K562 (cell line): ENCODE measurements around the gene SOCS7. TPM values are rescaled to one million over a fixed set of nuclear protein-coding genes. Genes with fewer than 3 reads are reported as not detected.

Source experiments
- ATAC-seq: fragments of 200-7000 bp; cut with Tn5 transposase; 3 replicates; pipeline ENCODE4 v1.9.1; 2020; ENCODE audit warnings: moderate library complexity
- BruUV-seq: library from RNA; stranded (reverse); fragments of 400-500 nt; replicated peaks from 2 replicates; lab custom pipeline; 2021; lab: Mats Ljungman, UMichigan
- CTCF ChIA-PET: fragments of 300-600 bp; formaldehyde crosslinking; extraction: SDS; loops from one replicate; lab custom pipeline; 2021; ENCODE audit warnings: low intra/inter-chr PET ratio; lab: Yijun Ruan, JAX
- POLR2A ChIA-PET: fragments of 300-600, 350-650 bp; sonication (Branson Sonifier 250); formaldehyde crosslinking; extraction: SDS; loops from one replicate; lab custom pipeline; 2021; ENCODE audit warnings: antibody characterized with exemption, inconsistent platforms; lab: Yijun Ruan, JAX
- DNase-seq, 4 experiments: peaks; one replicate each; pipeline versions ENCODE4 v3.0.0 to v3.0.0-alpha.2; 2011 to 2018; ENCODE audit warnings: low spot score in 3 of 4, mixed read lengths in 3 of 4; ENCODE audit errors: extremely low read depth in 1 of 4
- FAIRE-seq: peaks from 2 replicates; lab custom pipeline; 2011; peaks lifted over from hg19 to GRCh38; lab: Jason Lieb, UNC
- H2AFZ ChIP-seq: 2 replicates; pipeline ENCODE4 v1.6.0; 2011; ENCODE audit warnings: low read depth, low read length, control low read depth, inconsistent platforms
- H3K27ac ChIP-seq: fragments of 200-600 bp; 3 replicates; pipeline ENCODE4 v1.8.0; 2011; ENCODE audit warnings: low read depth, mild to moderate bottlenecking, control low read depth, inconsistent platforms, low read length, moderate library complexity, mixed read lengths; ENCODE audit errors: extremely low read depth
- H3K27me3 ChIP-seq, 2 experiments: fragments of 300-600 bp in 1 of 2; 2 replicates in 1 of 2; 3 replicates in 1 of 2; pipeline versions ENCODE4 v1.6.0 to v1.8.0; 2011; ENCODE audit warnings: inconsistent platforms in 2 of 2, low read length in 2 of 2, mild to moderate bottlenecking in 1 of 2, mixed read lengths in 1 of 2, moderate library complexity in 1 of 2; ENCODE audit not compliant: control insufficient read depth in 2 of 2, insufficient read depth in 2 of 2
- H3K36me3 ChIP-seq: fragments of 300-600 bp; 3 replicates; pipeline ENCODE4 v1.8.0; 2011; ENCODE audit warnings: mild to moderate bottlenecking, low read length, inconsistent platforms; ENCODE audit not compliant: control insufficient read depth, insufficient read depth
- H3K4me1 ChIP-seq, 2 experiments: fragments of 200-600 bp in 1 of 2; replicated peaks in 1 of 2; 2 replicates in 1 of 2; 3 replicates in 1 of 2; pipeline versions ENCODE4 v1.5.1 to v1.8.0; 2011; ENCODE audit warnings: inconsistent platforms in 2 of 2, low read length in 2 of 2, mild to moderate bottlenecking in 1 of 2, mixed read lengths in 1 of 2, moderate library complexity in 1 of 2; ENCODE audit not compliant: control insufficient read depth in 2 of 2, insufficient read depth in 2 of 2
- H3K4me2 ChIP-seq: 2 replicates; pipeline ENCODE4 v1.6.1; 2011; ENCODE audit warnings: low read length, control low read depth, inconsistent platforms, mixed read lengths; ENCODE audit not compliant: insufficient read depth
- H3K4me3 ChIP-seq: fragments of 200-600 bp; sonication (generic), shearing (Covaris generic); 2 replicates; pipeline ENCODE4 v1.5.1; 2016; ENCODE audit warnings: control low read depth, inconsistent platforms
- H3K79me2 ChIP-seq: fragments of 200-600 bp; 3 replicates; pipeline ENCODE4 v1.8.0; 2011; ENCODE audit warnings: low read length, inconsistent platforms; ENCODE audit not compliant: control insufficient read depth, insufficient read depth
- H3K9ac ChIP-seq, 2 experiments: 2 replicates each; pipeline versions ENCODE4 v1.6.0 to v1.6.1; 2011; ENCODE audit warnings: low read depth in 2 of 2, low read length in 2 of 2, control low read depth in 1 of 2, inconsistent platforms in 1 of 2, mild to moderate bottlenecking in 1 of 2, mixed read lengths in 1 of 2; ENCODE audit not compliant: insufficient read depth in 1 of 2
- H3K9me1 ChIP-seq: one replicate; pipeline ENCODE4 v1.6.0; 2011; ENCODE audit warnings: inconsistent platforms, mild to moderate bottlenecking, low read length, moderate library complexity; ENCODE audit not compliant: control insufficient read depth, insufficient read depth
- H3K9me3 ChIP-seq: replicated peaks from 2 replicates; pipeline ENCODE4 v1.5.1; 2011; ENCODE audit warnings: low read depth, low read length, inconsistent platforms; ENCODE audit not compliant: control insufficient read depth, insufficient read depth
- H4K20me1 ChIP-seq: replicated peaks from 2 replicates; pipeline ENCODE4 v1.6.1; 2011; ENCODE audit warnings: low read length, inconsistent platforms, mixed read lengths; ENCODE audit not compliant: control insufficient read depth, insufficient read depth
- DNMT1 ChIP-seq: fragments of 450-650 bp; IDR thresholded peaks from 2 replicates; pipeline ENCODE4 v1.6.1; 2016; ENCODE audit warnings: antibody characterized with exemption, mild to moderate bottlenecking
- HNRNPK ChIP-seq: fragments of 200-400 bp; formaldehyde crosslinking; IDR thresholded peaks from one replicate; pipeline ENCODE4 v1.6.1; 2018; ENCODE audit warnings: mild to moderate bottlenecking, low read depth, low read length; ENCODE audit not compliant: poor library complexity, severe bottlenecking
- KDM1A ChIP-seq, 2 experiments: fragments of 450-650 bp; IDR thresholded peaks; 2 replicates each; pipeline ENCODE4 v1.6.1; 2016; ENCODE audit warnings: mild to moderate bottlenecking in 2 of 2
- KDM5B ChIP-seq: fragments of 200-600 bp; sonication (generic); IDR thresholded peaks from 2 replicates; pipeline ENCODE4 v1.6.1; 2012; ENCODE audit warnings: low read depth, mild to moderate bottlenecking, moderate library complexity, low read length, control low read depth, inconsistent platforms; ENCODE audit not compliant: insufficient replicate concordance
- NR4A1 ChIP-seq, 2 experiments: fragments of 250-450 bp in 1 of 2; fragments of 450-650 bp in 1 of 2; sonication (Bioruptor Pico) in 1 of 2; IDR thresholded peaks; 2 replicates each; pipeline versions ENCODE4 v1.4.0 to v1.6.1; 2016 to 2020; ENCODE audit warnings: mild to moderate bottlenecking in 2 of 2, missing compliant biosample characterization in 1 of 2, missing genetic modification characterization in 1 of 2, moderate library complexity in 1 of 2
- PHF20 ChIP-seq: fragments of 450-650 bp; IDR thresholded peaks from 2 replicates; pipeline ENCODE4 v1.6.1; 2018; ENCODE audit not compliant: partially characterized antibody
- POLR2A ChIP-seq: fragments of 450-650 bp; conservative IDR thresholded peaks from 2 replicates; pipeline ENCODE4 v1.6.1; 2016
- PTRF ChIP-seq: fragments of 450-650 bp; IDR thresholded peaks from 2 replicates; pipeline ENCODE4 v1.6.1; 2016; ENCODE audit warnings: mild to moderate bottlenecking, missing genetic modification characterization, missing compliant biosample characterization
- SETDB1 ChIP-seq: IDR thresholded peaks from one replicate; pipeline ENCODE4 v1.6.1; 2012; ENCODE audit warnings: low read length, control low read depth, inconsistent platforms
- SMARCA5 ChIP-seq: fragments of 450-650 bp; IDR thresholded peaks from 2 replicates; pipeline ENCODE4 v1.6.1; 2016
- SMARCB1 ChIP-seq: IDR thresholded peaks from 2 replicates; pipeline ENCODE4 v1.6.1; 2011; ENCODE audit warnings: improper control_type of control experiment, low read depth; ENCODE audit not compliant: insufficient read length
- TEAD2 ChIP-seq: fragments of 450-650 bp; IDR thresholded peaks from 2 replicates; pipeline ENCODE4 v1.6.1; 2016; ENCODE audit warnings: missing genetic modification characterization, control low read depth, missing compliant biosample characterization
- ZKSCAN3 ChIP-seq: fragments of 250-450 bp; sonication (Bioruptor Pico); IDR thresholded peaks from 2 replicates; pipeline ENCODE4 v1.4.0; 2020
- ZNF165 ChIP-seq: fragments of 250-450 bp; sonication (Bioruptor Pico); IDR thresholded peaks from 2 replicates; pipeline ENCODE4 v1.4.0; 2020; ENCODE audit warnings: borderline replicate concordance
- ZNF75A ChIP-seq: fragments of 450-650 bp; formaldehyde crosslinking; IDR thresholded peaks from 2 replicates; pipeline ENCODE4 v1.4.0; 2020; ENCODE audit warnings: mild to moderate bottlenecking
- WGBS: fragments of 100-300 bp; shearing (Covaris generic); methylation state at CpG from one replicate; pipeline ENCODE4 v1.1.6; 2016; ENCODE audit warnings: low coverage, mixed read lengths; ENCODE audit not compliant: insufficient coverage; ENCODE audit errors: missing lambda C conversion rate; 5-methylcytosine and 5-hydroxymethylcytosine counted together
- in situ Hi-C: fragments of 300-500 bp; cut with MboI; formaldehyde crosslinking; loops from 4 replicates; pipeline ENCODE4 v1.15.0; 2018; ENCODE audit warnings: inconsistent platforms, mixed read lengths
- intact Hi-C: fragments of 100-400 bp; cut with micrococcal nuclease; formaldehyde crosslinking; loops from 2 replicates; pipeline ENCODE4 v1.14.2; 2022
- polyA plus RNA-seq, 8 experiments: library from polyadenylated mRNA; depleted of rRNA in 4 of 8; stranded (reverse) in 5 of 8; unstranded in 3 of 8; fragments of >200 nt; fragmentation: Nextera tagmentation in 2 of 8; fragmentation: Illumina TruSeq in 1 of 8; extraction: Ambion mirVana in 2 of 8; extraction: Trizol in 1 of 8; gene quantifications; 2 replicates each; pipeline versions ENCODE4 v1.2.1 to v1.2.3, GENCODE V29; 2011 to 2014; ENCODE audit warnings: inconsistent platforms in 1 of 8, missing spikeins in 1 of 8
- total RNA-seq, 7 experiments: library from RNA; depleted of rRNA in 6 of 7; stranded (reverse); fragments of >200 nt in 6 of 7; fragmentation: Illumina TruSeq in 2 of 7; extraction: Trizol in 2 of 7; gene quantifications; 2 replicates each; pipeline versions ENCODE4 v1.2.1 to v1.2.3, GENCODE V29; 2011 to 2021; ENCODE audit warnings: low replicate concordance in 1 of 7
- TF ChIP-seq, protein P1 (sequence below), 3 experiments: fragments of 200-800 bp in 1 of 3; fragments of 250-450 bp in 1 of 3; fragments of 450-650 bp in 1 of 3; sonication (Bioruptor Pico) in 1 of 3; sonication (Bioruptor generic) in 1 of 3; formaldehyde crosslinking in 1 of 3; IDR thresholded peaks; 2 replicates each; pipeline versions ENCODE4 v1.6.1 to v1.8.0; 2016 to 2022; ENCODE audit warnings: mild to moderate bottlenecking in 2 of 3, missing genetic modification characterization in 2 of 3, missing compliant biosample characterization in 1 of 3, moderate library complexity in 1 of 3

The SOCS7 gene
- total and polyA plus RNA-seq, 9 of the 15 experiments (the other 6 are each of a cell fraction or from before 2014, with no cell fraction given), result 0.94 to 14.5 (median 8.2) TPM

DNA sequence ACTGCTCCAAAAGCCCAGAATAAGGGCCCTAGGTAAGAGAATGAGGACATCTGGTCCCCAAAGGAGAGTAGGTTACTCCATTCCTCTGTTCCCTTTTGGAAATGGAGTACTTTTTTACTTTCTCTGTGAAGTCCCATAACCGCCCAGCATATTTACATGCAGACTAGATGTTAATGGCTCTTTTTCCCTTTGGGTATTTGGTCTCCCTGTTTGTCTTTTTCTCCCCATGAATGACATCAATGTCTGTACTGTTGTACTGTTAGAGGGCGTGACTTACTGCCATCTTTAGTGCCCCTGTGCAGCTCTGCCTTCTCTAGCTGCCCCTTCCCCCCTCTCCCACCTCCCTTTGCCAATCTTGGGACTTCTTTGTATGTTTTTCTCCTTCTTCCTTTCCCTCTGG is 26.9 kb upstream of the SOCS7 start:
- no TSS peak for BruUV-seq
- H3K36me3 ChIP-seq, result peaks cover 38% of the 10 kb centered on the region; the same call in 2 of the 3 replicates
- FAIRE-seq (no peak), ATAC-seq (no peak; the same call in 2 of the 3 replicates), DNase-seq (no peak)
- no peak overlapping the region for H3K9ac ChIP-seq
- no peaks in the 10 kb centered on the region for H3K79me2 ChIP-seq
- no peaks in the 10 kb centered on the region for H3K9me3 ChIP-seq
- POLR2A ChIA-PET, result interaction anchor here (0.9 kb wide), 1 partner anchor 13 kb away, joined by 4 read pairs; no protein-coding TSS in a partner anchor
- no peak overlapping the region for H2AFZ ChIP-seq
- intact Hi-C loops, result no loop called here
- TF ChIP-seq TEAD2 (tag) (no peak), POLR2A (no peak; the same call in 1 of the 2 replicates), PHF20 (no peak), NR4A1 (CRISPR knock-in tag; IDR thresholded peaks at IDR 0.05) (no peak), NR4A1 (tag; IDR thresholded peaks at IDR 0.05) (no peak), ZKSCAN3 (no peak), SMARCB1 (no peak), SMARCA5 (no peak), DNMT1 (no peak), ZNF75A (CRISPR knock-in tag) (no peak), KDM5B (no peak), PTRF (no peak), ZNF165 (CRISPR knock-in tag) (no peak), SETDB1 (no peak), KDM1A (IDR thresholded peaks at IDR 0.05) (no peak), HNRNPK (no peak)
- TF ChIP-seq, protein P1, sequence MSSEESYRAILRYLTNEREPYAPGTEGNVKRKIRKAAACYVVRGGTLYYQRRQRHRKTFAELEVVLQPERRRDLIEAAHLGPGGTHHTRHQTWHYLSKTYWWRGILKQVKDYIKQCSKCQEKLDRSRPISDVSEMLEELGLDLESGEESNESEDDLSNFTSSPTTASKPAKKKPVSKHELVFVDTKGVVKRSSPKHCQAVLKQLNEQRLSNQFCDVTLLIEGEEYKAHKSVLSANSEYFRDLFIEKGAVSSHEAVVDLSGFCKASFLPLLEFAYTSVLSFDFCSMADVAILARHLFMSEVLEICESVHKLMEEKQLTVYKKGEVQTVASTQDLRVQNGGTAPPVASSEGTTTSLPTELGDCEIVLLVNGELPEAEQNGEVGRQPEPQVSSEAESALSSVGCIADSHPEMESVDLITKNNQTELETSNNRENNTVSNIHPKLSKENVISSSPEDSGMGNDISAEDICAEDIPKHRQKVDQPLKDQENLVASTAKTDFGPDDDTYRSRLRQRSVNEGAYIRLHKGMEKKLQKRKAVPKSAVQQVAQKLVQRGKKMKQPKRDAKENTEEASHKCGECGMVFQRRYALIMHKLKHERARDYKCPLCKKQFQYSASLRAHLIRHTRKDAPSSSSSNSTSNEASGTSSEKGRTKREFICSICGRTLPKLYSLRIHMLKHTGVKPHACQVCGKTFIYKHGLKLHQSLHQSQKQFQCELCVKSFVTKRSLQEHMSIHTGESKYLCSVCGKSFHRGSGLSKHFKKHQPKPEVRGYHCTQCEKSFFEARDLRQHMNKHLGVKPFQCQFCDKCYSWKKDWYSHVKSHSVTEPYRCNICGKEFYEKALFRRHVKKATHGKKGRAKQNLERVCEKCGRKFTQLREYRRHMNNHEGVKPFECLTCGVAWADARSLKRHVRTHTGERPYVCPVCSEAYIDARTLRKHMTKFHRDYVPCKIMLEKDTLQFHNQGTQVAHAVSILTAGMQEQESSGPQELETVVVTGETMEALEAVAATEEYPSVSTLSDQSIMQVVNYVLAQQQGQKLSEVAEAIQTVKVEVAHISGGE (CRISPR knock-in tag; IDR thresholded peaks at IDR 0.05), result no peak
- in situ Hi-C loops, result no loop called here
- peaks cover 23 to 27% of the 10 kb centered on the region in 2 experiments; a peak in 3 of 5 replicates for H3K27me3 ChIP-seq
- peaks cover 0 to 10% of the 10 kb centered on the region in 2 experiments; a peak in 2 of 5 replicates for H3K4me1 ChIP-seq
- H3K27ac ChIP-seq, result no peak overlapping the region
- peaks cover 6% of the 10 kb centered on the region; the same call in 1 of the 2 replicates for H4K20me1 ChIP-seq
- H3K9me1 ChIP-seq, result peaks cover 6% of the 10 kb centered on the region
- CTCF ChIA-PET, result no interaction called here
- 46% methylated on average over 2 of the region's 2 CpGs for WGBS
- no peak overlapping the region for H3K4me3 ChIP-seq
- H3K4me2 ChIP-seq, result no peak overlapping the region
